ENCODE results near the gene ZNF280D. TPM values are rescaled to one million over a fixed set of nuclear protein-coding genes. Genes with fewer than 3 reads are reported as not detected.
A peak's percentile ranks its signal among the peaks of the same experiment; 100 is the strongest.
"Not testable (repeated sequence)": the region's sequence is repeated elsewhere in the genome, so short reads cannot be mapped to it uniquely, and the experiment has no call there.

The ZNF280D gene
- 21.1 TPM for total RNA-seq
- long read RNA-seq, partial matches to known transcripts: 1 of 4 reads
- long read RNA-seq, other reads (novel, unspliced or antisense): 2 of 4 reads

DNA sequence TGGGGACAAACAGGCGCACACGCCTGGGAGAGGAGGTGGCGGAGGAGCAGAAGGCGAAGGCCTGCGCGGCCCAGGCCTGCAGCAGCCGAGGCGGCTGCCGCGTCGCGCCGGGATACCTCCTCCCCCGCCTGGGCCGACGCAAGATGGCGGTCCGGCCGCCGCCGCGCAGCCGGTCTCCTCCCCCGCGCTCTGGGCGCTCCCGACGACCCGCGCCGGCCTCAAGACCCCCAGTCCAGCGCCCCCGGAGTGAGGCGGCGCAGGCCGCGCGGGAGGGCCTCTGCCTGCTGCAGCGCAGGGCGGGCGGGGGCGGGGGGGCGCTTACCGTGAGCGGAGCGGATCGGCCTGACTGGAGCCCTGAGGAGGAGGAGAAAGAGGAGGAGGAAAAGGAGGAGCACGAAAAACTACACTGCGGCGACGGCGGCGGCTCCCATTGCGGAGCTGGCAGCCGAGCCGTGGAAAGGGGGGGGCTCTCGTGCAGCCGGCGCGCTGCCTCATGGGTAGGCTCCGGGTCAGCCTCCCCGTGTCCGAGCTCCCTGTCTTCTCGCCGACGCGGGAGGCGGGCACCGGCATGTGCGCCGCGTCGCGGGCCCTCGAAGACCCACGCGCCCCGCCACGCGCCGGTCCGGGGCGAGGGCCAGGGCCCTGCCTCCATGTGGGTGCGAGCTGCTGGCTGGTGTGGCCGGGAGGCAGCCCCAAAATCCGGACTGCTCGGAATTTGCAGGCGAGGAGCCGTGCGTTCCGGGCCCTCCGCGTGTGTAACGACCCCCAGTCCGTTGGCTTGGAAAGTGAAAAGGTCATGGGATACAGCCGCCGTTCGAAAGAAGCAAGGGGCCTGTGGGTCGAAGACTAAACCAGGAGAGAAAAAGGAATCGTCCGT lies at the start of gene ZNF280D:
Gene ZNF280D (minus strand): TSS at position 374 of the 877 bp plus-strand sequence. CDS start 26,400 bp downstream, outside the sequence.
- intact Hi-C loops (cut with DNase I): loop anchor here (10.0 kb wide), 1 partner anchor 151 kb away; no protein-coding TSS in a partner anchor
- peak; percentile 95 for ATAC-seq (ENCODE audit: poor library complexity)
- DNase-seq: peak; percentile 95

- DNase-seq (no peak), ATAC-seq (ENCODE audit: poor library complexity) (no peak)
- intact Hi-C loops (cut with DNase I): no loop called here
Observed at GRCh38 chr15:56782306-56782705, 49.0 kb upstream of the ZNF280D start.

DNA sequence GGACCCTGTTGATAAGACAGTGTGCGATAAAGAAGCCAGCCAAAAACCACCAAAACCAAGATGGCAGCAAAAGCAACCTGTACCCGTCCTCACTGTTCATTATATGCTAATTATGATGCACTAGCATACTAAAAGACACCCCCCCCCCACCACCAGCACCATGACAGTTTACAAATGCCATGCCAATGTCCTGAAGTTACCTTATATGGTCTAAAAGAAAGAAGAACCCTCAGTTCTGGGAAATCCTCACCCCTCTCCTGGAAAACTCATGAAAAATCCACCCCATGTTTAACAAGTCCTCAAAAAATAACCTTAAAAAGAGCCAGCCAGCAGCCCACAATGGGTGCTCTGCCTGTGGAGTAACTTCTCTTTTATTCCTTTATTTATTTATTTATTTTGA lies 48.4 kb upstream of the ZNF280D start:
- no peak for DNase-seq
- intact Hi-C loops (cut with DNase I): no loop called here
- ATAC-seq (ENCODE audit: poor library complexity): no peak

DNA sequence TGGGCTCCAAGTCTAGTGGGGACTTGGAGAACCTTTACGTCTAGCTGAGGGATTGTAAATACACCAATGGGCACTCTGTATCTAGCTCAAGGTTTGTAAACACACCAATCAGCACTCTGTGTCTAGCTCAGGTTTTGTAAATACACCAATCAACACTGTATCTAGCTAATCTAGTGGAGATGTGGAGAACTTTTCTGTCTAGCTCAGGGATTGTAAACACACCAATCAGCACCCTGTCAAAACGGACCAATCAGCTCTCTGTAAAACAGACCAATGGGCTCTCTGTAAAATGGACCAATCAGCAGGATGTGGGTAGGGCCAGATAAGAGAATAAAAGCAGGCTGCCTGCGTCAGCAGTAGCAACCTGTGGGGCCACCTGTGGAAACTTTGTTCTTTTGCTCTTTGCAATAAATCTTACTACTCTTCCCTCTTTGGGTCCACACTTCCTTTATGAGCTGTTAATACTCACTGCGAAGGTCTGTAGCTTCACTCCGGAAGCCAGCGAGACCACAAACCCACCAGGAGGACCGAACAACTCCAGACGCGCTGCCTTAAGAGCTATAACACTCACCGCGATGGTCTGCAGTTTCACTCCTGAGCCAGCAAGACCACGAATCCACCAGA lies 46.9 kb upstream of the ZNF280D start:
- ATAC-seq (ENCODE audit: poor library complexity); intact Hi-C loops (cut with DNase I); DNase-seq: not testable (repeated sequence)

DNA sequence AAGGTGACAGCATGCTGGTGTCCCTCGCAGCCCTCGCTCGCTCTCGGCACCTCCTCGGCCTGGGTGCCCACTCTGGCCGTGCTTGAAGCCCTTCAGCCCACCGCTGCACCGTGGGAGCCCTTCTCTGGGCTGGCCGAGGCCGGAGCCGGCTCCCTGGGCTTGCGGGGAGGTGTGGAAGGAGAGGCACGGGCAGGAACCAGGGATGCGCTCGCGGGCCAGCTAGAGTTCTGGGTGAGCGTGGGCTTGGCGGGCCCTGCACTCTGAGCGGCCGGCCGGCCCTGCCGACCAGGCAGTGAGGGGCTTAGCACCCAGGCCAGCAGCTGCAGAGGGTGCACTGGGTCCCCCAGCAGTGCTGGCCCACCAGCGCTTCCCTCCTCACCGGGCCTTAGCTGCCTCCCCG lies 46.1 kb upstream of the ZNF280D start:
- intact Hi-C loops (cut with DNase I): not testable (repeated sequence)

GRCh38 chr15:56778761-56779160 lies 45.5 kb upstream of the ZNF280D start:
- no peak for DNase-seq
- intact Hi-C loops (cut with DNase I): no loop called here
- no peak for ATAC-seq (ENCODE audit: poor library complexity)

More for the DNA sequence above, 46.1 kb upstream of the ZNF280D start:
- ATAC-seq (ENCODE audit: poor library complexity); DNase-seq: not testable (repeated sequence)

DNA sequence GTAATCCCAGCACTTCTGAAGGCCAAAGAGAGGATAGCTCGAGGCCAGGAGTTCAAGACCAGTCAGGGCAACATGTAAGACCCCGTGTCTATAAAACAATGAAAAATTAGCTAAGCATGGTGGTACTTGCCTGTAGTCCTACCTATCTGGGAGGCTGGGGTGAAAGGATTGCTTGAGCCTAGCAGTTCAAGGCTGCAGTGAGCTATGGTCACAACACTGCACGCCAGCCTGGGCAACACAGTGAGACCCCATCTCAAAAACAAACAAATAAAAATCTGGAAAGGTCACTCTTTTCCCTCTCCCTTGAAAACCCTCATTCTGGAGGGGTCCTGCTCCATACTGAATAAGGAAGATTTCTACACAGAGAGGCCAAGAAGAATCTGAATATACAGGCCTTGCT lies 43.5 kb upstream of the ZNF280D start:
- ATAC-seq (ENCODE audit: poor library complexity) (no peak), DNase-seq (no peak)
- intact Hi-C loops (cut with DNase I): no loop called here

- intact Hi-C loops (cut with DNase I): no loop called here
- no peak for DNase-seq
- no peak for ATAC-seq (ENCODE audit: poor library complexity)
Observed at GRCh38 chr15:56775641-56776040, 42.3 kb upstream of the ZNF280D start.

GRCh38 chr15:56774356-56774755 lies 41.0 kb upstream of the ZNF280D start:
- no peak for ATAC-seq (ENCODE audit: poor library complexity)
- intact Hi-C loops (cut with DNase I): no loop called here
- DNase-seq: no peak

DNA sequence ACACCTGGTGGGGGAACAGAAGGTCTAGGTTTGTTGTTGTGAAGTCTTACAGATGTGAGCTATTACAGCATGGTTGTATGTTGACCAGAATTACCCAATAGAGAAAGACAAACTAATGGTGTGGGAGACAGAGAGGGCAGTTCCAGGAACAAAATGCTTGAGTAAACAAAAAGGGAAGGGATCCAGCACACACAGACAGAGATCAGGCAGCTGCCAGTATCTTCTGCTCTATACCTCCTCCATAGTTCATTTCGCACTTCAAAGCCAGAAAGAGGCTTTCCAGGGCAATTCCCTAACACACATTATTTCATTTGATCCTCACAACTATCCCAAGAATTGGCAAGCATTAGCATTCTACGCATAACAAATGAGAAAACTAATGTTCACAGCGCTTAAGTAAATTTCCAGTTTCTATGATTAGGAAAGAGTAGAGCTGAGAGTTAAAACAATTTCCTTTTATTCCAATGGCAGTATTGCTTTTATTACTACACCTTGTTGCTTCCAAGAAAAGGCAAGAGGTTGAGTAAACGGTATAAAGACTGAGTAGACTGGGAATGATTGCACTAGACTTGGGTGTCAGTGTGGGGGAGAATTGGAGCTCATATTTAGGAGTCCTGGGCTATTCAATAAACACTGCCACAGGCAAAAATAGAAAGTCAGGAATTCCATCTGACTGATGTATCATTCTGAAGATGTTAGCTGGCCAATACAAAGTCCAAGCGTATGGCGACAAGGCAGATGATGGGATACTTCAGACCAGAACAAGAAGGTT lies 39.7 kb upstream of the ZNF280D start:
- intact Hi-C loops (cut with DNase I): no loop called here
- DNase-seq: no peak
- peak; percentile 22 for ATAC-seq (ENCODE audit: poor library complexity)

DNA sequence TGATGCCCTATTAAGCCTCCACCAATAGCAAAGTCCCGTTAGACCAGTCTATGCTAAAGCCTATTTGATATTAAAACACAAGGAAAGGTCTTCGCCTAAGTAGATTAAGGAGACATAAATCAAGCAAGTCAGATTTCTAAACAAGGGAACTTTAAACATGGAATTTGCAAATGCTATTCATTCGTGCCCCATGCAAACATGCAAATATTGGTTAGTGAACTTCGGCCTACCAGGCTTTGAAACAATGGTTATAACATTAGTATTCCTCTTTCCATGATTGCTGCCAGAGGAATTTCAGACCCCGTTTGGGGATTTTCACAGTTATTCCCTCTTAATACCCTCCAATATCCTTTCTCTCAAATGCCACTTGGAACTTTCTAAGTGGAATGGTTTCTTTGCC lies 36.9 kb upstream of the ZNF280D start:
- intact Hi-C loops (cut with DNase I): no loop called here
- DNase-seq (no peak), ATAC-seq (ENCODE audit: poor library complexity) (no peak)

DNA sequence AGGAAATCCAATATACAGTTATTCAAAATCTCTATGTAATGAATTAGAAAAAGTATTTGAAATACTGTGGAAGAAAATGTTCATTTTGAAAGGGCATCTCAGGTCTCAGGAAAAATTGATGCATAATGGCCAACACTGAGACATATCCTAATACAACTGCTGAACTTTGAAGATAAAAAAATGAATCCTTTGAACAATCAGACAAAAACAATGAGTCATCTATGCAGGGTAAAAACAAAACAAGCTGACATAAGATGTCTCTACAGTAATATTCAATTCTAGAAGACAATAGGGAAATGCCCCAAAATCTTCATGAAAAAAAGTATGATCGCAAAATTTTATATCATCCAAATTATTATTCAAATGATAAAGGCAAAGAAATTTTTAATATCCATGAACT lies 34.0 kb upstream of the ZNF280D start:
- no peak for ATAC-seq (ENCODE audit: poor library complexity)
- intact Hi-C loops (cut with DNase I): no loop called here
- no peak for DNase-seq

- intact Hi-C loops (cut with DNase I): no loop called here
- DNase-seq: no peak
- ATAC-seq (ENCODE audit: poor library complexity): no peak
Observed at GRCh38 chr15:56765251-56765650, 31.9 kb upstream of the ZNF280D start.

- ATAC-seq (ENCODE audit: poor library complexity) (no peak), DNase-seq (no peak)
- intact Hi-C loops (cut with DNase I): no loop called here
Observed at GRCh38 chr15:56763141-56763895, 30.0 kb upstream of the ZNF280D start.

DNA sequence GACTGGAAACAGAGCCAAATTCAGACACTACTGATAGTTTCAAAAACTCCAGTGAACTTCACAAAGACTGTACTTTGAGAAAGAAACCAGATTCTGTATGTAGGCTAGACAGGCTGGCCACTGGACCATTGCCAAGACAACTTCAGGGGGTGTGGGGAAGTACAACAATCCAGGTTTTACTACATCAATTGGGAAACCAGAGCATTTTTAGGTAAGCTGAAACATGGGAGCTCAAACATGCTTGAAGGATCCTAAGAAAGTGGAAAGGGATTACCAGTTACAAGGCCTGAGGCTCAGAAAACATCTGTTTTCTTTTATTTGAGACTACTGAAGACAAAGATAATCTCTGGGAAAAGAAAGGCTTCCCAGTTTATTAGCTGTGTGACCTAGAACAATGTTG lies 26.9 kb upstream of the ZNF280D start:
- DNase-seq: no peak
- intact Hi-C loops (cut with DNase I): no loop called here
- ATAC-seq (ENCODE audit: poor library complexity): no peak

DNA sequence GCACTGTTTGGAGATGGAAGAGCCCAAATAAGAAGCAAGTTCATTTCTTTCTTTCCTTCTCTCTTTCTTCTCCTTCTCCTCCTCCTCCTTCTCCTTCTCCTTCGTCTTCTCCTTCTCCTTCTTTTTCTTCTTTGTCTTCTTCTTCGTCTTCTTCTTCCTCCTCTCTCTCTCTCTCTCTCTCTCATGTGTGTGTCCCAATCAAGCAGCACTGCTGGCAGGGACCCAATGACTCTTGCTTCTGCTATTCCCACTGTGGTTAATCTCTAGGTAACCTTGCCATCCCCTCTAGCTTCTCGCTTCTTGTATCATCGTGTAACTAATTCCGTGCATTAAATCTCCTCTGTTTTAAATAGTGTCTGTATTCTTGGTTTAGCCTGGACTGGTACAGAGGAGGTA lies 26.1 kb upstream of the ZNF280D start:
- DNase-seq (peak; percentile 70), ATAC-seq (ENCODE audit: poor library complexity) (peak; percentile 77)
- intact Hi-C loops (cut with DNase I): no loop called here

- ATAC-seq (ENCODE audit: poor library complexity) (no peak), DNase-seq (no peak)
- intact Hi-C loops (cut with DNase I): no loop called here
Observed at GRCh38 chr15:56758770-56759449, 25.6 kb upstream of the ZNF280D start.

DNA sequence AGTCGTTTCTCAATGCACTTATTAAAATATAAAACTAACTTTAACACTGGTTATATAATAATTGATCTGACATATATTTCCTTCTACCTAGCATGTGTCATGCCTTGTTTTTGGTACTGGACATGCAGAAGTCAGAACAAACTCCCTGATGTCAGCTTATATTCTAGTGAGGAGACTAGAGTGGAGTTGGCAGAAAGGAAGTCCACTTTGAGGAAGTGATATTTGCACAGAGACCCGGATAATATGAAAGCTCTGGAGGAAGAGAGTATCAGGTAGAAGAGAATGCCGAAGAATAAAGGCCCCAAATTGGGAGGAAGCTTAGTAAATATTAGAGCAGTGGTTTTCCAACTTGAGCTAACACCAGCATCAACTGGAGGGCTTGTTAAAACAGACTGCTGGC lies 24.6 kb upstream of the ZNF280D start:
- intact Hi-C loops (cut with DNase I): no loop called here
- DNase-seq: no peak
- ATAC-seq (ENCODE audit: poor library complexity): no peak

All from Right ventricle myocardium superior (tissue), 1 donor.